ENCODE data around the gene LNX1. TPM values are rescaled to one million over a fixed set of nuclear protein-coding genes. Genes with fewer than 3 reads are reported as not detected.

Gene LNX1
- total RNA-seq, 1 experiment from 2014 or later, result 3.3 TPM

GRCh38 chr4:53441564-53441963, 149.7 kb downstream of the LNX1 start:
- DNase-seq (ENCODE audit: low read depth, low spot score) (no peak), ATAC-seq (no peak)
- Histone ChIP-seq H4K20me1 (ENCODE audit: insufficient read depth) (no peaks in the 10 kb centered on the region), H3K27me3 (ENCODE audit: insufficient read depth, low read length) (no peaks in the 10 kb centered on the region), H3K79me2 (ENCODE audit: insufficient read depth, low read length) (peaks cover 43% of the 10 kb centered on the region), H3K4me1 (ENCODE audit: control insufficient read depth in 1 of 2, insufficient read depth in 2 of 2, low read length in 2 of 2) (no peaks in the 10 kb centered on the region), H3K36me3 (ENCODE audit: control insufficient read depth in 1 of 2, insufficient read depth in 2 of 2, low read length in 2 of 2) (peaks cover 0 to 18% of the 10 kb centered on the region in 2 experiments; a peak in 3 of 4 replicates), H3K4me3 (replicated peaks in 1 of 2; ENCODE audit: low read depth in 1 of 2, low read length in 2 of 2) (no peak overlapping the region), H3K27ac (ENCODE audit: low read depth, low read length) (no peak overlapping the region), H3K4me2 (ENCODE audit: low read length) (no peak overlapping the region), H2AFZ (ENCODE audit: low read depth, low read length, poor library complexity, severe bottlenecking) (no peak overlapping the region), H3K9ac (ENCODE audit: low read length) (no peak overlapping the region), H3K9me2 (ENCODE audit: insufficient read depth) (no peaks in the 10 kb centered on the region), H3K9me3 (ENCODE audit: control insufficient read depth in 1 of 2, insufficient read depth in 1 of 2, low read depth in 1 of 2, low read length in 2 of 2) (no peaks in the 10 kb centered on the region)
- ChIA-PET POLR2A (no interaction called here), RAD21 (ENCODE audit: low non-redundant PET in 1 of 2, low total read pairs in 2 of 2, uncharacterized antibody in 2 of 2, unreplicated experiment in 2 of 2) (no interaction called here), CTCF (no interaction called here)
- no peak for TF ChIP-seq SIN3A (IDR thresholded peaks at IDR 0.05; ENCODE audit: low read depth)
- no peak for TF ChIP-seq ELF1 (IDR thresholded peaks at IDR 0.05; ENCODE audit: borderline replicate concordance, low read depth)
- TF ChIP-seq YY1 (IDR thresholded peaks at IDR 0.05; ENCODE audit: extremely low read depth, insufficient replicate concordance, low read depth, low read length), result no peak
- no peak for TF ChIP-seq ZNF274 (IDR thresholded peaks at IDR 0.05; ENCODE audit: low read depth, low read length)
- TF ChIP-seq EZH2phosphoT487 (IDR thresholded peaks at IDR 0.05; ENCODE audit: borderline replicate concordance), result no peak
- no peak for TF ChIP-seq ZBTB33 (IDR thresholded peaks at IDR 0.05; ENCODE audit: extremely low read depth, insufficient replicate concordance, low read length)
- no peak for TF ChIP-seq SP1 (IDR thresholded peaks at IDR 0.05; ENCODE audit: low read depth)
- TF ChIP-seq CBX3 (IDR thresholded peaks at IDR 0.05; ENCODE audit: low read depth), result no peak
- TF ChIP-seq ZFX (IDR thresholded peaks at IDR 0.05), result no peak
- no peak for TF ChIP-seq REST (IDR thresholded peaks at IDR 0.05; ENCODE audit: low read depth)
- no peak for TF ChIP-seq EGR1 (IDR thresholded peaks at IDR 0.05; ENCODE audit: low read depth)
- no peak for TF ChIP-seq FOSL1 (IDR thresholded peaks at IDR 0.05; ENCODE audit: low read depth)
- TF ChIP-seq ATF3 (IDR thresholded peaks at IDR 0.05), result no peak
- no peak for TF ChIP-seq CEBPB (IDR thresholded peaks at IDR 0.05; ENCODE audit: low read depth)
- TF ChIP-seq CTCF (IDR thresholded peaks at IDR 0.05 in 2 of 3, conservative IDR thresholded peaks at IDR 0.05 in 1 of 3; ENCODE audit: borderline replicate concordance in 1 of 3, insufficient read depth in 1 of 3, low read depth in 2 of 3, low read length in 2 of 3), result no peak
- TF ChIP-seq MAX (IDR thresholded peaks at IDR 0.05), result no peak
- TF ChIP-seq JUND (IDR thresholded peaks at IDR 0.05), result no peak
- intact Hi-C loops (cut with micrococcal nuclease), result no loop called here
- no TSS peak for BruUV-seq (replicated peaks)

All from HCT116 (cell line).